ENCODE data around the gene SLC29A4.
"Not testable (repeated sequence)": the region's sequence is repeated elsewhere in the genome, so short reads cannot be mapped to it uniquely, and the experiment has no call there.

The SLC29A4 gene

DNA sequence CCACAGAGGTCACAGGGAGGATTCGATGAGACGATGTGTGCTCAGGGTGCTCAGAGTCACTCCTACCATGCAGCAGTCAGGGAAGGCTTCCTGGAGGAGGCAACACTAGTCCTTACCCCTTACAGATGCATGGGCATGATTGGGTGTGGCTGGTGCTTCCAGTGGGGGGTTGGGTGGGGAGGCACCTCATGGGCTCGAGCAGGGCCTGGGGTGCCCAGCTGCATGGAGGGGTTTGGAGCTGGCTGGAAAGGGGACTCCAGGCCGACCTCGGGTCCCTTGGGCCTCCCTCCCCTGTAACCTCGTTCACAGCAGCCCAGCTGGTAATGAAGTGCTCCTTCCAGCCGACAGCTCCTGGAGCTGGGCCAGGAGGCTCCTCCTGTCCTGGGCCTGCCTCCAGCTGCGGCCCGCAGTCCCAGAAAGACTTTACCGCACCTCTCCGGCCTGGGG is 7.7 kb upstream of the SLC29A4 start:
- DNase-seq (ENCODE audit: low read depth), result not testable (repeated sequence)

DNA sequence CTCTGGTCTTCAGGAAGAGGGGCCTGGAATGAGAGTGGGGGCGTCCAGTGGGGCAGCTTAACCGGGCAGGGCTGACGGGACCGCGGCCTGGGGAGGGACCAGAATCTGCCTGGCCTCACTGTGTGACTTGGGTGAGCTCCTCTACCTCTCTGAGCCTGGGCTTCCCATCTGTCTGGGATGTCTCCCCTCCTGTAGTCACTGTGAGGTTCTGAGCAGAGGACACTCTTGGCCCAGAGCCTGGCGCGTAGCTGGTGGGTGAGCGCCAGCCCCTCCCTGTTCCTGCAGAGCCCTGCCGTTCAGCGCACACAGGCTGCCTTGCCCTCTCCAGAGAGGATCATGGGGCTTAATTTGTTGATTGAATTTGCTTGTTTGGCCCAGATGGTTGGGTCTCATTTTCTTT is 7.2 kb upstream of the SLC29A4 start:
- DNase-seq (ENCODE audit: low read depth), result not testable (repeated sequence)

DNA sequence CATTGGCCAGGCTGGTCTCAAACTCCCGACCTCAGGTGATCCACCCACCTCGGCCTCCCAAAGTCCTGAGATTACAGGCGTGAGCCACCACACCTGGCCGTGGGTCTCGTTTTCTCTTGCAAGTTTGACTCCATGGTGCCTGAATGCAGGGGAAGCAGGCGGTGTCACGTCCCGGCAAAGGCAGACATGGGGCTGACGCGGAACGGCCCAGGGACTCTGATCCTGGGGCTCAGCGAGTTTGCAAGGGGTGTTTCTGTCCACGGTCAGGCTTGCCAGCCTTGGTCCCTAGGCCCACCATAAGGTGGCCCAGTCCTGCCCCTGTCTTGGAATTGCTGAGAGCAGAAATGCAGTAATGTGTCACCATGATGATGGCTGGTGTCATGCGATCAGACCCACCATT is 6.6 kb upstream of the SLC29A4 start:
- not testable (repeated sequence) for DNase-seq (ENCODE audit: low read depth)

DNA sequence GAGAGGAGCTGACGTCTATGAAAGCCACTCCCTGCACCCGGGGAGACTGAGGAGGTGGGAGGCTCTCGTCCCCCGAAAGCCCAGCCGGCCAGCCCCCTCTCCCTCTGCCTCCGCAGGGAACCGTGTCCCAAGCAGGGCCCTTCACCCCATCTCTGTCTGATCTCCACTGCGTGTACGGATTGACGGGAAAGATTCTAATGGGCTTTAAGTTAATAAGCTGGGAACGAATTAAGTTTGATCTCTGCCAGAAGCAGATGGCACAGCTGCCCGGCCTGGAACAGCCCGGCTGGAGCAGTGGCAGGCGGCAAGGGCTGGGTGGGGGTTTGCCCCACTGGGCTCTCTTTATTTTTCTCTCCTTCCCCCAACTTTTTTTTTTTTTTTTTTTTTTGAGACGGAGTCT is 6.1 kb upstream of the SLC29A4 start:
- DNase-seq (ENCODE audit: low read depth), result no peak

DNA sequence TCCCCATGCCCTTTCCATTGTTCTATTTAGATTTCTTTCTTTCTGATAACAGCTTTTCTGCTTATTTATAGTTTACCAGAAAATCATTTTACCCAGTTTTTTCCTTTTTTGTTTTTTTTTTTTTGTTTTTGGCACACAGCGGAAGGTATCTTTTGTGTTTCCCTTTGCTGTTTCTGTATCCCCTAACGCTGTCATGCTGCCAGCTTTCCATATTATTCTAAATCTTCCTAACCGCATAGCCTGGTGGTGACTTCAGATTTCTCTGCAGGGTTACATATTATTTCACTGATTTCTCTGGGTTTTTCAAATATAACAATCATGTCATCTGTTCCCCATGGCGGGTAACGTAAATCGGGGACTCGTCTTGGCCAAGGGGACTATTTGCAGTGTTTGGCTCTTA is 4.0 kb upstream of the SLC29A4 start:
- DNase-seq (ENCODE audit: low read depth), result no peak

DNA sequence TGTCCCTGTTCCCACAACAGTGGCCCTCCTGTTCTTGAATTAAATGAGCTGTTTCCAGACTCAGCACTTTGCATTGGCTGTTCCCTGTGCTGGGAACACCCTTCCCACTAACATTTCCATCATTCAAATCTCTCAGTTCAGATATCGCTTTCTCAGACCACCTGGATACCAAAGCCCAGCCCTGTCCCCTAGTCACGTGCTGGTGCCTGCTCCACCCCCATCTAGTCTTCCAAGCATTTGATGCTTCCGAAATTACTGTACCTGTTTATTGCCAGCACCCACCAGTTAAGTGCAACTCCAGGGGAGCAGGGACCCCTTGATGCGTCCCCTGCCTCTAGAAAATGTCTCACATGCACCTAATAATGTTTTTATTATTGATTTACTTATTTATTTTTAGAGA is 3.0 kb upstream of the SLC29A4 start:
- no peak for DNase-seq (ENCODE audit: low read depth)

DNA sequence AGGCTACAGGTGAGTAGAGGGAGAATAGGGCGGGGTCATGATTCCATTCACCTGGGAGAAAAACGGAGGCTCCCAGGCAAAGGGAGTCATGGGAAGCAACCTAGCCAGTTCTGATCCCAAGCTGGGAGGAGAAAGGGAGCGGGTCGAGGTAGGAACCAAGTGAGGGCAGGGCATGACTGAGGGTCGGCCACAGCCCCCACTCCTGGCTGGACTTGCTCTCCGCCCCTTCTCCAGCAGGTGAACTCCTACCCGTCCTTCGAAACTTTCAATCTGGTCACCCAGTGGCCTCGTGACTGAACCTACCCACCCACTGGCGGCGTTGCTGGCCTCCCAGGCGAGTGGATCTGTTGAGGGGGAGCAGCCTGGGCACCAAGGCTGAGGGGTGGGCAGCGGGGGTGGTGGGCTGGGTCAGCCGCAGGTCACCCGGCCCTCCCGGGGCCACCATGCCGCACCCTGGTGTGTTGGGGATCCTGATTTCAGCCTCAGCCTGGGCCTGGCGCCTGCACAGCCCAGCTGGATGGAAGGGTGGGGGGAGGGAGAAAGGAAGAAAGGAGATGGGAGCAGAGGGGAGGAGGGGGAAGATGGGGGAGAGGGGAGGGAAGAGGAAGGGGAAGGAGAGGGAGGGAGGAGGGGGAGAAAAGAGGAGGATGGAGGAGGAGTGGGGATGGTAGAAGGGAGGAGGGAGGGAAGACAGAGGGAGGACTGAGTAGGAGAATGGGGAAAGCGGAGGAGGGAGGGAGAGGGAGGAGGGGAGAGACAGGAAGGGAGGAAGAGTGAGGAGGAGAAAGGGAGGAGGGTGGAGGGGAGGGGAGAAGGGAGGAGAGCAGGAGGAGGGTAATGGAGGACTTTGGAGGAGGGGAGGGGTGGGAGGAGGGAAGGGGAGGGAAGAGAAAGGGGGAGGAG is 894 bp upstream of the SLC29A4 start:
- not testable (repeated sequence) for DNase-seq (ENCODE audit: low read depth)

DNA sequence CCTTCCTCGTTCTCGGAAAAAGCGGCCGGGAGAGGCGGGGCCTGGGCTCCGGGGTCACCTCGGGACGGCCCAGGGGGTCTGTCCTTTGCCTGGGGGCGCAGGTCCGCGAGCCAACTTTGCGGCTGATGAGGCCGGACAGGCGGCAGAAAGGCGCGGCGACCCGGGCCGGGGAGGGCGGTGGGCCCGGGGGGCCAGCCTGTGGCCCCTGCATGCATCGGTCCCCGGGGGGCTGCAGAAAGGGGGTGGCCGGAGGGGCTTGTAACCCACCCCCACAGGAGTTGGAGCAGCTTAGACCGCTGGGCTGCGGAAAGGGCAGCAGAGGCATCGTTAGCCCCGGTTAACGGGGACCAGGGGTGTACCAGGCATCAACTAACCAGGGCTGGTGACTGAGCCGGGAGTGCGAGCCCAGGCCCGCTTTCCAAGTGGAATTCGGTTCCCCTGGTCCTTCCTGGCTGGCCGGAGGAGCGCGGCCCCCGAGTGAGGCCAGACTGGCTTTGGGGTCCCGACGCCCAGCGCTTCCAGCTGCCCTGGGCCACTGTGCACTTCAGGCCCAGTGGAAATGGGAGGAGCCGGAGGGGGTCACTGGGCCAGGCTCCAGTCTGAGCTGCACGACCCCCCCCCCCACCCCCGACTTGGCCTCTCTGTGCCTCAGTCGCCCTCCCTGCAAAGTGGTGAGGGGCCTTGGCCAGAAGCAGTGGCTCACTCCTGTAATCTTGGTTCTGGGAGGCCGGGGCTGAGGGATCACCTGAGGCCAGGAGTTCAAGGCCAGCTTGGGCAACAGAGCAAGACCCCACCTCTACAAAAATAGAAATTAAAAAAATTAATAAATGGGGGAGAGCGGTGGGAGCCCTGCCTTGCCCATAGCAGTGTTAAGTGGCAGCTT is 919 bp downstream of the SLC29A4 start:
- DNase-seq (ENCODE audit: low read depth), result no peak

DNA sequence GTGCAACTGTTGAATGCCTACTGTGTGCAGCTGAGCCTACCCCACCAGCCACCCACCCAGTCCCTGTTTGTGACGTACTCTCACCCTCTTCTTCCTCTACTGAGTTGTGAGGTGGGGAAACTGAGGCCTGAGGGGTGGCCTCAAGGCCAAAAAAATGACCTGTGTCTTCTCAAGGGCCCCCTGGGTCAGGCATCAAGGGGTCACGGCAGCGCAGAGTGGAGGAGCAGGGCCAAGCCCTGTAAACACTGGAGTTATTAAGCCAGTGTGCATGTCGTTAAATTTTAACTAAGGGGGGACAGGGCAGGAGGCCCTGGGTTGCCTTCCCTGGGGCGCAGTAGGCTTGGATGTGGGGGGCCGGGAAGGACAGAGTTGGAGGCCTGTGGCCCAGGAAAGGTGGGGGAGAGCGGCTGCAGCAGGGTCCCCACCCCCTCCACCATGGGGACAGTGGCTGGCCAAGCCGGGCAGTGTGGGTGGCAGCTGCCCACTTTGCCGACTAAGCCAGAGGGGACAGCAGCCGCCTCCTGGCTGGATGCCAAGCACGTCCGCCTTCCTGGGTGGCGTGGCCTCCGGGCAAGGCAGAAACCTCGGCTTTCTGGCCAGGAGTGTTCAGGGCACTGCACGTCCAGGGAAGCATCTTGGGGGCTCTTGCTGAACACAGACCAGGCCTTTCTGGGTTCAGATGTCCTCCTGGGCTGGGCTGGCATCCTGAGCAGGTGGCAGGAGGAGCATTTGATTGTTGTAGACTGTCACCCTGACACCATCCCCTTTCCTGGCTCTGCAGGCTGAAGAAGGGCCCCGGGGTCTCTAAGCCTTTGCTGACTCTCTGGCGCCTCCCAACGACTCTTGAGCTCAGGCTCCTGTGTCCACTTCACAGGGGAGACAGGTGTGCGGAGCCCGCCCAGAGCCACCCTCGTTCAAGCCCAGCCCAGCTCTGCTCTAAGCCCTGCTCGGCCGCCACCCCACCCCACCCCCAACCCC is 1.9 kb downstream of the SLC29A4 start:
- no peak for DNase-seq (ENCODE audit: low read depth)

DNA sequence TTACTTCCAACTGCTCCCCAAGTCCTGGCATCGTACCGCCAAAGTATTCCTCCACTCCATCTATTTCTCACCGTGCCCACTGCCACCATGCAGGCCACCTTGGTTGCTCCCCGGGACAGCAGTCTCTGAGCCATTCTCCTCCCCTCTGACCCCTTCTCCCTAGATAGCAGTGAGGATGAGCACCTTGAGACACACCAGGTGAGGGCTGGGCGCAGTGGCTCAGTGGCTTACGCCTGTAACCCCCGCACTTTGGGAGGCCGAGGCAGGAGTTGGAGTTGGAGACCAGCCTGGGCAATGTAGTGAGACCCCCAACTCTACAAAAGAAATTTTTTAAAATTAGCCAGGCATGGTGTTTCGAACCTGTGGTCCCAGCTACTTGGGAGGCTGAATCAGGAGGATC is 4.2 kb downstream of the SLC29A4 start:
- DNase-seq (ENCODE audit: low read depth), result no peak

DNA sequence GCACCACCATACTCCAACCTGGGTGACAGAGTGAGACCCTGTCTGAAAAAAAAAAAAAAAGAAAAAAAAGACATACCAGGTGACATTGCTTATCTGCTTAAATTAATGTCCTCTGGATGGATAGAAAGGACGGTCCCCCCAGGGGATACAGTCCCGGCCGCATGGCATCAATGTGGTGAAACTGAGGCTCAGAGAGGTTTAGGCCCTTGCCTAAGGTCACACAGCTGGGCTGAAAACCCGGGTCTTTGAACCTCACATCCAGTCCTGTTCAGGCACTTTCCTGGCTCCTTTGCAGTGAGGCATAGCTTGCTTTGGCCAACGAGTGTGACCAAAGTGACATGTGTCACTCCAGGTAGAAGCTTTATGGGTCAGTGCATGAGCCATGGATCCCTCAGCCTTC is 4.6 kb downstream of the SLC29A4 start:
- DNase-seq (ENCODE audit: low read depth), result not testable (repeated sequence)

DNA sequence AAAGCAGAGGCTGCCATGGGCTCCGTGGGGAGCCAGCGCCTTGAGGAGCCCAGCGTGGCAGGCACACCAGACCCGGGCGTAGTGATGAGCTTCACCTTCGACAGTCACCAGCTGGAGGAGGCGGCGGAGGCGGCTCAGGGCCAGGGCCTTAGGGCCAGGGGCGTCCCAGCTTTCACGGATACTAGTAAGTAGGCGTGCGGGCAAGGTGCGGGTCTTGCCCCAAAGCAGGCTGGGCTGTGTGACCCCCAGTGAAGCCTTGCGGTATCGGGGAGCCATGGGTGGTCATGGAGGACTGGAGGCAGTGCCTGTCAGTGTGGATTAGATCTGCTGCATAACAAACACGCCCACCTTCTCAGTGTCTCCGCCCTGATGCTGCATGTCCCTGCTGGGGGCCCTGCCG is 5.1 kb downstream of the SLC29A4 start:
- DNase-seq (ENCODE audit: low read depth), result no peak

DNA sequence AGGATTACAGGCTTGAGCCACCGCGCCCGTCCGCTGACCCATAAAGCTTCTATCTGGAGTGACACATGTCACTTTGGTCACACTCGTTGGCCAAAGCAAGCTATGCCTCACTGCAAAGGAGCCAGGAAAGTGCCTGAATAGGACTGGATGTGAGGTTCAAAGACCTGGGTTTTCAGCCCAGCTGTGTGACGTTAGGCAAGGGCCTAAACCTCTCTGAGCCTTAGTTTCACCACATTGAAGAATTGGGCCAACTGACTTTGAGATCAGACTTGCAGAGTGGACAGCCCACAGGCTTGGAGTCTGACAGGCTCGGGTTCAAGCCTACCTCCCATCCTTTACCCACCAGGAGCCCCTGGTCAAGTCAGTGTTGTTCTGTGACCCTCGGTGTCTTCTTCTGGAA is 5.8 kb downstream of the SLC29A4 start:
- DNase-seq (ENCODE audit: low read depth), result not testable (repeated sequence)

DNA sequence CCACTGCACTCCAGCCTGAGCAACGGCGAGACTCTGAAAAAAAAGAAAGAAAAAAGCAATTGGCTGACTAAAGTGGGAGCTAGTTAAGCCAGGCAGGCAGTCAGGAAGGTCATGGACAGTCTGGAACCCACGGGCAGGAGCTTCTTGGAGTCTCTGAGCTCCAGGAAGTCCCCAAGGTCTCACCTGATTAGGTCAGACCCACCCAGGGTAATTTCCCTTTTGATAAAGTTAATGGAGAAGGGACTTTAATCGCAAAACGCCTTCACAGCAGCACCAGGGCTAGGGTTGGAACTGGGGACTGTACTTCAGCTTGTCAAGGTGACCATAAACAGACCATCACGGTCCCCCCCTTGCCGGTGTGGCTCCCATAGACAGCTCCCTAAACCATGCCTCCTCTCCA is 6.6 kb downstream of the SLC29A4 start:
- DNase-seq (ENCODE audit: low read depth), result no peak

DNA sequence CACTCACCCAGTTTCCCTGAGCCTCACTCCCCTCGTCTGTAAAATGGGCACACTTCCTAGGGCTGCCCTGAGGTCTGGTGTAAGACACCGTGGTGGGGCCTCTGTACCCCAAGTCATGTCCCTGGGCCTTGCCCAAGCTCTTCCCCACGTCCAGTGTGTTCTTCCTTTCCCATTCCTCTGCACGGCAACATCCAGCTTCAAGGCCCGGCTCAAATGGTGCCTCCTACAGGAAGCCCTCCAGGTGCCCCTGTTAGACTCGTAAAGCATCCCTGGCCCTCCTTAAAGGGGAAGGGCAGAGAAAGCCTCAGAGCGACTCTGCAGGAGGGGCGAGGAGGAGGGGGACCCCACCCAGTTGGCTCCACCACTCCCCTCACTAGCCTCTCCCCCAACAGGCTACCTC is 8.6 kb downstream of the SLC29A4 start:
- DNase-seq (ENCODE audit: low read depth), result no peak

DNA sequence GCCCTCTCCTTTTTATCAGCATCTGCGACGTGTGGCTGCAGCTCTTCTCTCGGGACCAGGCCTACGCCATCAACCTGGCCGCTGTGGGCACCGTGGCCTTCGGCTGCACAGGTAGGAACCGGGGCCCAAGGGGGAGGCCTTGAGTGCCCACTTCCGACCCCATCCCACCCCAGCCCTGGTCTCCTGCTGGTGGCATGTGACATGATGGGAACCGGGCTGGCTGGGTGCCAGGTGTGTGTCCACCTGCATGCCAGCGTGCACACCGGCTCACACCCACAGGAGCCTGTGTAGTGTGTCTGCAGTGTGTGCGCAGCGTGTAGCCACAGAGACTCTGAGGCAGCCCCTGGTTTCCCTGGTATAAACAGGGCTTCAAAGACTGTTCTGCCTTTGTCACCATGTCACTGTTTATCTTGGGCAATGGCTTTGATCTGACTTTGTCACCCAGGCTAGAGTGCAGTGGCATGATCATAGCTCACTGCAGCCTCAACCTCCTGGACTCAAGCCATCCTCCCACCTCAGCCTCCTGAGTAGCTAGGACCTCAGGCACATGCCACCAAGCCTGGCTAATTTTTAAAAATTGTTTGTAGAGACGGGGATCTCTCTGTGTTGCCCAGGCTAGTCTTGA is 9.1 kb downstream of the SLC29A4 start:
- not testable (repeated sequence) for DNase-seq (ENCODE audit: low read depth)

DNA sequence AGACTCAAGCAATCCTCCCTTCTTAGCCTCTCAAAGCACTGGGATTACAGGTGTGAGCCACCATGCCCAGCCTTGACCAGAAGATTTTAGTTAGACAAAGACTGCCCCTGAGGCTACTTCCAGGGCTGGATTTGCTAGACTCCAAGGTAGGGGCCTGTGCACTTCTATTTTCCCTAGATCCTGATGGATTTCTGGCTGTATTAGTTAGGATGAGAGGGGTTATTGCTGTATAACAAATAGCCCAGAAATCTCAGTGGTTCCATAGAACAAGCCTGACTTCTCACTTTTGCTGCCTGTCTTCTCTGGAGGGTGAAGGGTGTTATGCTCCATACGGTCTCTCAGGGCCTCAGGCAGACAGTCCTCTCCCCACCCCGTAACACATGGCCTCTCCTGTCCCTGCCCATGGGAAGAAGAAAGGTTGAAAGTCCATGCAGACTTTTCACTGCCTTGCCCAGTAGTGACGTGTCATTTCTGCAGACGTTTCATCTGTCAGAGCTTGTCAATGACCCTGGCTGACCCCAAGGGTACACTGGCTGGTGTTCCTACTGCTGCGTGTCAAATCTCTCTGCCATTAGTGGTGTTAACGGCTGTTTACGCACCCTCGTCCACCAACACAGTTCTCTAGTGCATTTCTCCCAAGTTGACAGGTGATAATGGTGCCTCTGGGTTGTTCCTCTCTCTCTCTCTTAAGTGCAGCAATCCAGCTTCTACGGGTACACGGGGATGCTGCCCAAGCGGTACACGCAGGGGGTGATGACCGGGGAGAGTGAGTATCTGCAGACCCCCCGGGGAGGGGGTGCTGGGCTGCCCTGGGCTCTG is 11.6 kb downstream of the SLC29A4 start:
- no peak for DNase-seq (ENCODE audit: low read depth)

DNA sequence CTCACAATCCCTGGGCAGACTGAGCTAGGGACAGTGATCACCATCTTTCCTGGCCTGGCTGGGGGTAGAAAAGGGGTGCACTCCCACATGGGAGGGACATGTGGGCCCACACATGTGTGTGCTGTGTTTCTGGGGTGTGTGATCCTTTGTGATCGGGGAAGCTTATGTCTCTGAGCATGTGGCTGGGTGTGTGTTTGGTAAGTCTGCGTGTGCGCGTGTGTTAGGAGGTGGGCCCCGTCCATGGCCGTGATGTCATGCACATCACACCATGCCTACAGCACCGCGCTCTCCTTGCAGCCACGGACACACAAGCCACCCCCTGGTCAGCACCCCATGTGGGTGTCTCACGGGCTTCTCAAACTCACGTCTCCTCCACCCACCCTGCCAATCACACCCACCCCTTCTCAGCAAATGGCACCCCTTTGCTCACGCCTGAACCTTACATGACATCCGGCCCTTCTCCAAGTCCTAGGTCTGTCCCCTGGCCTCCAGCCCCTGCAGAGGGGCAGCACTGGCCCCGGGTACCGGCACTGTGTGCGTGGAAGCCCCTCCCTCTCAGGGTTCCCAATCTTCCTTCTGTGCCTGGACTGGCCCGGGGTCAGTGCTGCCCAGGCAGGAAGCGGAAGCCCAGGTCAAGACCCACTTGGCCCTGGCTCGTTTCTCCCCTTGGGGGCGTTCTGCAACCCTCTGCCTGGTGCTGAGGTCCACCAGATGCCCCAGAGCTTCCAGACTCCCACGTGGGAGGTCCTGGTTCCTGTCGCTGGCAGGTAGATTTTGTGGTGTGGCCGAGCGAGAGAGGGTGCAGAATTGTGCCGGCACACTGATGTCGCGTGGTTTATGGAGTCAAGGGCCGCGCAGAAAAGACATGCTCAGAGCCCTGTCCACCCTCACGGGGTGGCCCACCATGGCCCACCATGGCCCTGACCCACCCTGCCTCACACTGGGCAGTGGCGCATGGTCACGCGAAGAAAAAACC is 12.6 kb downstream of the SLC29A4 start:
- DNase-seq (ENCODE audit: low read depth), result no peak

DNA sequence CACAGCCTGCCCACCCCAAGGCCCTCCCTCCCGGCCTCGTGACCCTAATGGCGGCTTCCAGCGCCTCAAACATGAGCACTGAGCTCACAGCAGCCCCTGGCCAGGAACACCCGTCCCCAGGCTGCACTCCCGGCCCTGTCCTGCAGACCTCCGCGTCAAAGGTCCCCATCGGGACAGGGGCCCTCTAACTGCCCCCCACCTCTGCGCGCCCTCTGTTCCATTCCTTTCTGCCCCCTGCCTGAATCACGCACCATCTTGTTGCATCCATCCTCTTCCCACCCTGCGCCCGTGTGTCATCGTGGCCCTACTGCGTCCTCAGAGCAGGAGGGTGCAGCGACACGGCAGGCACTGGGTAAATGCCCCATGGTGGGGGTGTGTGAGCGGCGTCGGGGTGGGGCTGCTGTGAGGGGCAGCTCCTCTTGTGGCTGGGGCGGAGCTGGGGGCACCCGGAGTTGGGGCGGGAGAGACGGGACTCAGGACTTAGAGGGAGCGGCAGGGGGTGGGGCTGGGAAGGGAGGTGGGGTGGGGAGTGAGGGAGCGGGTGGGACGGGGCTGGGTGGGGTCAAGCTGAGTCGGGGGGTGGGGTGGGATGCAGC is 13.4 kb downstream of the SLC29A4 start:
- no peak for DNase-seq (ENCODE audit: low read depth)
